Measurements from ENCODE around the gene RFPL3. TPM values are rescaled to one million over a fixed set of nuclear protein-coding genes. Genes with fewer than 3 reads are reported as not detected.

RFPL3 gene
- total and polyA plus RNA-seq, 2 donors (not counting 3 experiments of a cell fraction or from before 2014, with no cell fraction given), result not detected

- TF ChIP-seq MYC (IDR thresholded peaks at IDR 0.05; ENCODE audit: low read depth, low read length) (no peak), FOS (IDR thresholded peaks at IDR 0.05; ENCODE audit: borderline replicate concordance, insufficient read depth, low read length) (no peak), GATA2 (IDR thresholded peaks at IDR 0.05; ENCODE audit: insufficient read depth, insufficient read length, low read depth, low read length) (no peak), POLR2A (IDR thresholded peaks at IDR 0.05; ENCODE audit: low read depth, low read length) (no peak), EZH2 (IDR thresholded peaks at IDR 0.05; ENCODE audit: borderline replicate concordance, low read depth, low read length, severe bottlenecking) (no peak), JUN (IDR thresholded peaks at IDR 0.05; ENCODE audit: borderline replicate concordance, insufficient read depth, insufficient read length, low read depth) (no peak), MAX (IDR thresholded peaks at IDR 0.05; ENCODE audit: insufficient read depth, insufficient read length) (no peak), POLR2AphosphoS5 (IDR thresholded peaks at IDR 0.05; ENCODE audit: insufficient read depth, low read depth, low read length) (no peak)
- TF ChIP-seq, protein P1, sequence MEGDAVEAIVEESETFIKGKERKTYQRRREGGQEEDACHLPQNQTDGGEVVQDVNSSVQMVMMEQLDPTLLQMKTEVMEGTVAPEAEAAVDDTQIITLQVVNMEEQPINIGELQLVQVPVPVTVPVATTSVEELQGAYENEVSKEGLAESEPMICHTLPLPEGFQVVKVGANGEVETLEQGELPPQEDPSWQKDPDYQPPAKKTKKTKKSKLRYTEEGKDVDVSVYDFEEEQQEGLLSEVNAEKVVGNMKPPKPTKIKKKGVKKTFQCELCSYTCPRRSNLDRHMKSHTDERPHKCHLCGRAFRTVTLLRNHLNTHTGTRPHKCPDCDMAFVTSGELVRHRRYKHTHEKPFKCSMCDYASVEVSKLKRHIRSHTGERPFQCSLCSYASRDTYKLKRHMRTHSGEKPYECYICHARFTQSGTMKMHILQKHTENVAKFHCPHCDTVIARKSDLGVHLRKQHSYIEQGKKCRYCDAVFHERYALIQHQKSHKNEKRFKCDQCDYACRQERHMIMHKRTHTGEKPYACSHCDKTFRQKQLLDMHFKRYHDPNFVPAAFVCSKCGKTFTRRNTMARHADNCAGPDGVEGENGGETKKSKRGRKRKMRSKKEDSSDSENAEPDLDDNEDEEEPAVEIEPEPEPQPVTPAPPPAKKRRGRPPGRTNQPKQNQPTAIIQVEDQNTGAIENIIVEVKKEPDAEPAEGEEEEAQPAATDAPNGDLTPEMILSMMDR (IDR thresholded peaks at IDR 0.05; ENCODE audit: extremely low read depth in 1 of 2, insufficient read depth in 1 of 2, low read depth in 1 of 2, low read length in 2 of 2), result no peak
- Histone ChIP-seq H3K27me3 (ENCODE audit: control insufficient read depth in 2 of 2, insufficient read depth in 2 of 2, low read length in 2 of 2) (peaks cover 2 to 3% of the 10 kb centered on the region in 2 experiments), H3K9me3 (replicated peaks; ENCODE audit: control insufficient read depth, insufficient read depth, low read length) (no peaks in the 10 kb centered on the region), H3K27ac (ENCODE audit: insufficient read depth, low read depth, low read length) (no peak overlapping the region), H4K20me1 (replicated peaks; ENCODE audit: control insufficient read depth, extremely low read depth, insufficient read depth, low read length) (no peaks in the 10 kb centered on the region), H3K4me2 (ENCODE audit: insufficient read depth, low read length) (no peak overlapping the region), H2AFZ (ENCODE audit: low read depth, low read length) (no peak overlapping the region), H3K4me1 (ENCODE audit: control insufficient read depth, extremely low read depth, insufficient read depth, low read length) (no peaks in the 10 kb centered on the region), H3K9me1 (replicated peaks; ENCODE audit: control insufficient read depth, extremely low read depth, insufficient read depth, low read length) (no peaks in the 10 kb centered on the region), H3K9ac (replicated peaks; ENCODE audit: extremely low read depth, insufficient read depth, low read length) (no peak overlapping the region), H3K79me2 (ENCODE audit: control insufficient read depth, insufficient read depth, low read length) (no peaks in the 10 kb centered on the region), H3K4me3 (replicated peaks in 1 of 3; ENCODE audit: insufficient read depth in 1 of 3, low read depth in 1 of 3, low read length in 3 of 3) (no peak overlapping the region), H3K36me3 (ENCODE audit: control insufficient read depth in 2 of 2, extremely low read depth in 1 of 2, insufficient read depth in 2 of 2, low read length in 2 of 2) (no peaks in the 10 kb centered on the region)
- no peak for DNase-seq (ENCODE audit: low read depth, low spot score)
- CTCF ChIA-PET, result no interaction called here
- no peak for FAIRE-seq
- BruUV-seq (replicated peaks), result no TSS peak
- intact Hi-C loops (cut with micrococcal nuclease) (loop anchor here (5.0 kb wide), 2 partner anchors 239 to 274 kb away; no protein-coding TSS in a partner anchor), dilution Hi-C loops (cut with MboI; ENCODE audit: extremely low pct_ligation_motif_present, low sequenced_read_pairs) (no loop called here)
- POLR2A ChIA-PET, result no interaction called here
Measured at GRCh38 chr22:32375678-32376450, 18.2 kb downstream of the RFPL3 start.

All from endothelial cell of umbilical vein (primary cell).